ENCODE results near the gene FAM107B. TPM values are rescaled to one million over a fixed set of nuclear protein-coding genes. Genes with fewer than 3 reads are reported as not detected.

The FAM107B gene
- total and polyA plus RNA-seq, 2 donors (not counting 3 experiments of a cell fraction or from before 2014, with no cell fraction given), result 39.2 to 176 TPM

DNA sequence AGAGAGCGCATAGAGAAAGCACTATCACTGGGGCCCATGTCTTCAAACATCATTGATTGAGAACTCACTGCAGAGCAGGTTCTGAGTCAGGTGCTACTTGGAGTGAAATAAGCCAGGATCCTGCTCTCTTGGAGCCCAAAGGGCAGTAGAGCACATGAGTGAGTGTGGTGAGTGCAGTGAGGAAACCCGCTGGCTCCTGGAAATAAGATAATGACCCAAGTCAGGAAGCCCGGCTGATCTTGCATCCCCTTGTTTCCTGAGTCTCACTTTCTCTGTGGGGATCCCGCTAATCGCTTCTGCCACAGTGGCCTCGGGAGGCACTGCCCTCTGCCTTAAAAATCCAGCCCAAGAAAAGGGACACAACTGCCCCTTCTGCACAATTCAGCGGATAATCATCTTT lies 7.1 kb upstream of the FAM107B start:
- CTCF ChIA-PET, result interaction anchor here (0.7 kb wide), 1 partner anchor 34 kb away, joined by 3 read pairs; no protein-coding TSS in a partner anchor
- POLR2A ChIA-PET, result interaction anchor here (0.6 to 0.7 kb wide), 5 partner anchors 29 to 418 kb away, joined by 3 to 15 read pairs (median 5); no protein-coding TSS in a partner anchor
- Histone ChIP-seq H3K4me3 (replicated peaks in 1 of 3; ENCODE audit: insufficient read depth in 1 of 3, low read depth in 1 of 3, low read length in 3 of 3) (no peak overlapping the region), H3K79me2 (ENCODE audit: control insufficient read depth, insufficient read depth, low read length) (no peaks in the 10 kb centered on the region), H3K9me1 (replicated peaks; ENCODE audit: control insufficient read depth, extremely low read depth, insufficient read depth, low read length) (no peaks in the 10 kb centered on the region), H3K4me2 (ENCODE audit: insufficient read depth, low read length) (peak overlapping the region; percentile 42), H3K9ac (replicated peaks; ENCODE audit: extremely low read depth, insufficient read depth, low read length) (peak overlapping the region; percentile 46), H2AFZ (ENCODE audit: low read depth, low read length) (peak overlapping the region; percentile 28), H3K9me3 (replicated peaks; ENCODE audit: control insufficient read depth, insufficient read depth, low read length) (no peaks in the 10 kb centered on the region), H3K27ac (ENCODE audit: insufficient read depth, low read depth, low read length) (peak overlapping the region; percentile 90), H4K20me1 (replicated peaks; ENCODE audit: control insufficient read depth, extremely low read depth, insufficient read depth, low read length) (no peaks in the 10 kb centered on the region), H3K36me3 (ENCODE audit: control insufficient read depth in 2 of 2, extremely low read depth in 1 of 2, insufficient read depth in 2 of 2, low read length in 2 of 2) (no peaks in the 10 kb centered on the region), H3K27me3 (ENCODE audit: control insufficient read depth in 2 of 2, insufficient read depth in 2 of 2, low read length in 2 of 2) (no peaks in the 10 kb centered on the region), H3K4me1 (ENCODE audit: control insufficient read depth, extremely low read depth, insufficient read depth, low read length) (peaks cover 39% of the 10 kb centered on the region)
- BruUV-seq (replicated peaks), result TSS peak; percentile 68
- dilution Hi-C loops (cut with MboI; ENCODE audit: extremely low pct_ligation_motif_present, low sequenced_read_pairs), result no loop called here
- intact Hi-C loops (cut with micrococcal nuclease), result loop anchor here (1.0 to 2.0 kb wide), 9 partner anchors 17 to 282 kb away; partner anchors contain the start of genes CDNF, HSPA14, MSANTD7 and SUV39H2
- TF ChIP-seq GATA2 (IDR thresholded peaks at IDR 0.05; ENCODE audit: insufficient read depth, insufficient read length, low read depth, low read length) (peak; percentile 92), POLR2AphosphoS5 (IDR thresholded peaks at IDR 0.05; ENCODE audit: insufficient read depth, low read depth, low read length) (peak; percentile 79), POLR2A (IDR thresholded peaks at IDR 0.05; ENCODE audit: low read depth, low read length) (peak; percentile 33), FOS (IDR thresholded peaks at IDR 0.05; ENCODE audit: borderline replicate concordance, insufficient read depth, low read length) (peak; percentile 40), JUN (IDR thresholded peaks at IDR 0.05; ENCODE audit: borderline replicate concordance, insufficient read depth, insufficient read length, low read depth) (peak; percentile 25)
- TF ChIP-seq, protein P1, sequence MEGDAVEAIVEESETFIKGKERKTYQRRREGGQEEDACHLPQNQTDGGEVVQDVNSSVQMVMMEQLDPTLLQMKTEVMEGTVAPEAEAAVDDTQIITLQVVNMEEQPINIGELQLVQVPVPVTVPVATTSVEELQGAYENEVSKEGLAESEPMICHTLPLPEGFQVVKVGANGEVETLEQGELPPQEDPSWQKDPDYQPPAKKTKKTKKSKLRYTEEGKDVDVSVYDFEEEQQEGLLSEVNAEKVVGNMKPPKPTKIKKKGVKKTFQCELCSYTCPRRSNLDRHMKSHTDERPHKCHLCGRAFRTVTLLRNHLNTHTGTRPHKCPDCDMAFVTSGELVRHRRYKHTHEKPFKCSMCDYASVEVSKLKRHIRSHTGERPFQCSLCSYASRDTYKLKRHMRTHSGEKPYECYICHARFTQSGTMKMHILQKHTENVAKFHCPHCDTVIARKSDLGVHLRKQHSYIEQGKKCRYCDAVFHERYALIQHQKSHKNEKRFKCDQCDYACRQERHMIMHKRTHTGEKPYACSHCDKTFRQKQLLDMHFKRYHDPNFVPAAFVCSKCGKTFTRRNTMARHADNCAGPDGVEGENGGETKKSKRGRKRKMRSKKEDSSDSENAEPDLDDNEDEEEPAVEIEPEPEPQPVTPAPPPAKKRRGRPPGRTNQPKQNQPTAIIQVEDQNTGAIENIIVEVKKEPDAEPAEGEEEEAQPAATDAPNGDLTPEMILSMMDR (IDR thresholded peaks at IDR 0.05; ENCODE audit: extremely low read depth in 1 of 2, insufficient read depth in 1 of 2, low read depth in 1 of 2, low read length in 2 of 2), result no peak
- TF ChIP-seq, protein P2, sequence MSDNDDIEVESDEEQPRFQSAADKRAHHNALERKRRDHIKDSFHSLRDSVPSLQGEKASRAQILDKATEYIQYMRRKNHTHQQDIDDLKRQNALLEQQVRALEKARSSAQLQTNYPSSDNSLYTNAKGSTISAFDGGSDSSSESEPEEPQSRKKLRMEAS (IDR thresholded peaks at IDR 0.05; ENCODE audit: insufficient read depth, insufficient read length), result no peak
- DNase-seq (ENCODE audit: low read depth, low spot score) (peak; percentile 77), FAIRE-seq (peak; percentile 92)

Measured in endothelial cell of umbilical vein (primary cell).